SK-N-SH treated with all-trans-retinoic acid at 6 μM for 48 hours (cell line): ENCODE results near the gene TBC1D9B.

ENCODE experiments used
- ATAC-seq: fragments of 200-7000 bp; cut with Tn5 transposase; 3 replicates; pipeline ENCODE4 v1.9.1; 2020; ENCODE audit warnings: mild to moderate bottlenecking, moderate library complexity
- BACH2 ChIP-seq: fragments of 250-450 bp; sonication (Bioruptor Pico); IDR thresholded peaks from 2 replicates; pipeline ENCODE4 v1.9.0; 2021; ENCODE audit warnings: mild to moderate bottlenecking, borderline replicate concordance
- CSDC2 ChIP-seq: fragments of 250-450 bp; sonication (Bioruptor Pico); IDR thresholded peaks from 2 replicates; pipeline ENCODE4 v1.5.0; 2020; ENCODE audit warnings: mild to moderate bottlenecking, moderate library complexity
- ESRRG ChIP-seq: fragments of 250-450 bp; sonication (Bioruptor Pico); IDR thresholded peaks from 2 replicates; pipeline ENCODE4 v1.6.1; 2021; ENCODE audit warnings: mild to moderate bottlenecking
- GLIS3 ChIP-seq: fragments of 250-450 bp; sonication (Bioruptor Pico); IDR thresholded peaks from 2 replicates; pipeline ENCODE4 v1.5.0; 2020; ENCODE audit warnings: mild to moderate bottlenecking, moderate library complexity
- ISL1 ChIP-seq: fragments of 250-450 bp; sonication (Bioruptor Pico); IDR thresholded peaks from 2 replicates; pipeline ENCODE4 v2.1.2; 2022; ENCODE audit warnings: mild to moderate bottlenecking, moderate library complexity
- OSR1 ChIP-seq: fragments of 250-450 bp; sonication (Bioruptor Pico); IDR thresholded peaks from 2 replicates; pipeline ENCODE4 v1.8.0; 2022; ENCODE audit warnings: moderate library complexity, mild to moderate bottlenecking, inconsistent platforms
- PPARA ChIP-seq: fragments of 250-450 bp; sonication (Bioruptor Pico); IDR thresholded peaks from 2 replicates; pipeline ENCODE4 v1.5.0; 2020; ENCODE audit warnings: mild to moderate bottlenecking, borderline replicate concordance
- RARB ChIP-seq: fragments of 250-450 bp; sonication (Bioruptor Pico); IDR thresholded peaks from 2 replicates; pipeline ENCODE4 v1.8.0; 2021; ENCODE audit warnings: mild to moderate bottlenecking, moderate library complexity
- TCF4 ChIP-seq: fragments of 250-450 bp; sonication (Bioruptor Pico); IDR thresholded peaks from 2 replicates; pipeline ENCODE4 v1.8.0; 2021; ENCODE audit warnings: mild to moderate bottlenecking, moderate library complexity, borderline replicate concordance
- TOX ChIP-seq: fragments of 250-450 bp; sonication (Bioruptor Pico); IDR thresholded peaks from 2 replicates; pipeline ENCODE4 v1.8.0; 2021; ENCODE audit warnings: mild to moderate bottlenecking, moderate library complexity, borderline replicate concordance
- ZC3H10 ChIP-seq: fragments of 250-450 bp; sonication (Bioruptor Pico); IDR thresholded peaks from 2 replicates; pipeline ENCODE4 v1.5.1; 2021; ENCODE audit warnings: mild to moderate bottlenecking, moderate library complexity
- ZFP3 ChIP-seq: fragments of 250-450 bp; sonication (Bioruptor Pico); IDR thresholded peaks from 2 replicates; pipeline ENCODE4 v1.5.0; 2020; ENCODE audit warnings: mild to moderate bottlenecking, moderate library complexity
- ZFP30 ChIP-seq: fragments of 450-650 bp; formaldehyde crosslinking; IDR thresholded peaks from 2 replicates; pipeline ENCODE4 v1.5.0; 2022; ENCODE audit warnings: mild to moderate bottlenecking, moderate library complexity
- ZNF8 ChIP-seq: fragments of 450-650 bp; formaldehyde crosslinking; IDR thresholded peaks from 2 replicates; pipeline ENCODE4 v1.5.0; 2020; ENCODE audit warnings: mild to moderate bottlenecking, moderate library complexity
- TF ChIP-seq, protein P1 (sequence below): fragments of 250-450 bp; sonication (Bioruptor Pico); IDR thresholded peaks from 2 replicates; pipeline ENCODE4 v1.8.0; 2021; ENCODE audit warnings: low read depth, mild to moderate bottlenecking, moderate library complexity, borderline replicate concordance
- TF ChIP-seq, protein P2 (sequence below): fragments of 250-450 bp; sonication (Bioruptor Pico); IDR thresholded peaks from 2 replicates; pipeline ENCODE4 v1.5.1; 2020; ENCODE audit warnings: low read depth, mild to moderate bottlenecking, moderate library complexity
- TF ChIP-seq, protein P3 (sequence below): fragments of 250-450 bp; sonication (Bioruptor Pico); IDR thresholded peaks from 2 replicates; pipeline ENCODE4 v1.5.0; 2020; ENCODE audit warnings: mild to moderate bottlenecking, moderate library complexity
- TF ChIP-seq, protein P4 (sequence below): fragments of 250-450 bp; sonication (Bioruptor Pico); IDR thresholded peaks from 2 replicates; pipeline ENCODE4 v1.5.1; 2021; ENCODE audit warnings: mild to moderate bottlenecking, moderate library complexity

Gene TBC1D9B

DNA sequence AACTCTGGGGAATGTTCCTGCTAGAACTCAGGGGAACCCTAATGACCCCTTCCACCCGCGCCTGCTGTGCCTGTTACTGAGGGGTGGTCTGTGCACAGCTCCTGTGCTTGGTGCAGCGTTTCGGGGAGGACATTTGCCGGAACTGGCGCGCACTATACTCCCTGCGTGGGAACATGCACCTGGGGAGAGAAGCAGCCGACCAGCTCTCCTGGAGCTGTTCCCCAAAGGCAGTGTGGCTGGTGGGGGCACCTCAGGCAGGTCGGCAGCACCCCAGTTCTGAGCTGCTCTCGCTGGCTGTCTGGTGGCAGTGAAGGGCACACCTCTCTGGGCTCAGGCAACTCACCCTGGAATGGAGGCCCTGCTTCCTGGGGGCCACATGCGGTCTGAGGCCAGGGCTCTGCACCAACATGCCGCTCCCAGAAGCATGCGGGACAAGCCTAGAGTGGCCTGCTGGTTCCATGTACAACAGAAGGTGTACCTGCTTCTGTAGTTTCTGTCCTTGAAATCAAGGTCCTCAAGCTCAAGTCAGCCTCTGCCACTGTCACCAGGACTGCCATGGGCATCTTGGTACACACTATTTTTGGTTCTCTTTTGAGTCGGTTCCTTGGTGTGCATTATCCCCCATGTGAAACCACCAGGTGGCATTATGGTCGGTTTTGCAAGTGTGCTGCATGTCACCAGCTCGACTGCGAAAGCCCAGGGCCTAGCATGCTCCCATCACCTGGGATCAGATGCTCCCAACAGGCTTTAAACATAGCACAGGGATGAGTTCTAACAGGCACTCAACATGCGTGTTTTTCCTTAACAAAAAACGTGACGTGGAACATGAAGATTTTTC is 41.2 kb downstream of the TBC1D9B start:
- ATAC-seq: no peak
- TF ChIP-seq ZFP3 (no peak), ISL1 (no peak), GLIS3 (CRISPR knock-in tag) (no peak), ZNF8 (CRISPR knock-in tag) (no peak), RARB (CRISPR knock-in tag) (no peak), CSDC2 (CRISPR knock-in tag) (no peak), TCF4 (no peak), TOX (CRISPR knock-in tag) (no peak), PPARA (no peak), ZC3H10 (CRISPR knock-in tag) (no peak)
- TF ChIP-seq, protein P1, sequence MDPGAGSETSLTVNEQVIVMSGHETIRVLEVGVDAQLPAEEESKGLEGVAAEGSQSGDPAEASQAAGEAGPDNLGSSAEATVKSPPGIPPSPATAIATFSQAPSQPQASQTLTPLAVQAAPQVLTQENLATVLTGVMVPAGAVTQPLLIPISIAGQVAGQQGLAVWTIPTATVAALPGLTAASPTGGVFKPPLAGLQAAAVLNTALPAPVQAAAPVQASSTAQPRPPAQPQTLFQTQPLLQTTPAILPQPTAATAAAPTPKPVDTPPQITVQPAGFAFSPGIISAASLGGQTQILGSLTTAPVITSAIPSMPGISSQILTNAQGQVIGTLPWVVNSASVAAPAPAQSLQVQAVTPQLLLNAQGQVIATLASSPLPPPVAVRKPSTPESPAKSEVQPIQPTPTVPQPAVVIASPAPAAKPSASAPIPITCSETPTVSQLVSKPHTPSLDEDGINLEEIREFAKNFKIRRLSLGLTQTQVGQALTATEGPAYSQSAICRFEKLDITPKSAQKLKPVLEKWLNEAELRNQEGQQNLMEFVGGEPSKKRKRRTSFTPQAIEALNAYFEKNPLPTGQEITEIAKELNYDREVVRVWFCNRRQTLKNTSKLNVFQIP (CRISPR knock-in tag): no peak
- TF ChIP-seq, protein P2, sequence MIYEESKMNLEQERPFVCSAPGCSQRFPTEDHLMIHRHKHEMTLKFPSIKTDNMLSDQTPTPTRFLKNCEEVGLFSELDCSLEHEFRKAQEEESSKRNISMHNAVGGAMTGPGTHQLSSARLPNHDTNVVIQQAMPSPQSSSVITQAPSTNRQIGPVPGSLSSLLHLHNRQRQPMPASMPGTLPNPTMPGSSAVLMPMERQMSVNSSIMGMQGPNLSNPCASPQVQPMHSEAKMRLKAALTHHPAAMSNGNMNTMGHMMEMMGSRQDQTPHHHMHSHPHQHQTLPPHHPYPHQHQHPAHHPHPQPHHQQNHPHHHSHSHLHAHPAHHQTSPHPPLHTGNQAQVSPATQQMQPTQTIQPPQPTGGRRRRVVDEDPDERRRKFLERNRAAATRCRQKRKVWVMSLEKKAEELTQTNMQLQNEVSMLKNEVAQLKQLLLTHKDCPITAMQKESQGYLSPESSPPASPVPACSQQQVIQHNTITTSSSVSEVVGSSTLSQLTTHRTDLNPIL (CRISPR knock-in tag): no peak
- TF ChIP-seq, all 23 proteins: peak for 0

GRCh38 chr5:179865491-179866240 is 42.0 kb downstream of the TBC1D9B start:
- ATAC-seq: no peak
- no peak for TF ChIP-seq ESRRG (CRISPR knock-in tag)
- TF ChIP-seq ZNF8 (CRISPR knock-in tag): no peak
- TF ChIP-seq, protein P1 (CRISPR knock-in tag): no peak
- no peak for TF ChIP-seq ZFP30 (CRISPR knock-in tag)
- no peak for TF ChIP-seq RARB (CRISPR knock-in tag)
- TF ChIP-seq ISL1: no peak
- no peak for TF ChIP-seq BACH2 (CRISPR knock-in tag)
- no peak for TF ChIP-seq TCF4
- no peak for TF ChIP-seq GLIS3 (CRISPR knock-in tag)
- no peak for TF ChIP-seq PPARA
- TF ChIP-seq, protein P2 (CRISPR knock-in tag): no peak
- no peak for TF ChIP-seq ZC3H10 (CRISPR knock-in tag)
- TF ChIP-seq, protein P3, sequence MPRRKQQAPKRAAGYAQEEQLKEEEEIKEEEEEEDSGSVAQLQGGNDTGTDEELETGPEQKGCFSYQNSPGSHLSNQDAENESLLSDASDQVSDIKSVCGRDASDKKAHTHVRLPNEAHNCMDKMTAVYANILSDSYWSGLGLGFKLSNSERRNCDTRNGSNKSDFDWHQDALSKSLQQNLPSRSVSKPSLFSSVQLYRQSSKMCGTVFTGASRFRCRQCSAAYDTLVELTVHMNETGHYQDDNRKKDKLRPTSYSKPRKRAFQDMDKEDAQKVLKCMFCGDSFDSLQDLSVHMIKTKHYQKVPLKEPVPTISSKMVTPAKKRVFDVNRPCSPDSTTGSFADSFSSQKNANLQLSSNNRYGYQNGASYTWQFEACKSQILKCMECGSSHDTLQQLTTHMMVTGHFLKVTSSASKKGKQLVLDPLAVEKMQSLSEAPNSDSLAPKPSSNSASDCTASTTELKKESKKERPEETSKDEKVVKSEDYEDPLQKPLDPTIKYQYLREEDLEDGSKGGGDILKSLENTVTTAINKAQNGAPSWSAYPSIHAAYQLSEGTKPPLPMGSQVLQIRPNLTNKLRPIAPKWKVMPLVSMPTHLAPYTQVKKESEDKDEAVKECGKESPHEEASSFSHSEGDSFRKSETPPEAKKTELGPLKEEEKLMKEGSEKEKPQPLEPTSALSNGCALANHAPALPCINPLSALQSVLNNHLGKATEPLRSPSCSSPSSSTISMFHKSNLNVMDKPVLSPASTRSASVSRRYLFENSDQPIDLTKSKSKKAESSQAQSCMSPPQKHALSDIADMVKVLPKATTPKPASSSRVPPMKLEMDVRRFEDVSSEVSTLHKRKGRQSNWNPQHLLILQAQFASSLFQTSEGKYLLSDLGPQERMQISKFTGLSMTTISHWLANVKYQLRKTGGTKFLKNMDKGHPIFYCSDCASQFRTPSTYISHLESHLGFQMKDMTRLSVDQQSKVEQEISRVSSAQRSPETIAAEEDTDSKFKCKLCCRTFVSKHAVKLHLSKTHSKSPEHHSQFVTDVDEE (CRISPR knock-in tag): no peak
- no peak for TF ChIP-seq OSR1 (CRISPR knock-in tag)
- no peak for TF ChIP-seq TOX (CRISPR knock-in tag)
- TF ChIP-seq, protein P4, sequence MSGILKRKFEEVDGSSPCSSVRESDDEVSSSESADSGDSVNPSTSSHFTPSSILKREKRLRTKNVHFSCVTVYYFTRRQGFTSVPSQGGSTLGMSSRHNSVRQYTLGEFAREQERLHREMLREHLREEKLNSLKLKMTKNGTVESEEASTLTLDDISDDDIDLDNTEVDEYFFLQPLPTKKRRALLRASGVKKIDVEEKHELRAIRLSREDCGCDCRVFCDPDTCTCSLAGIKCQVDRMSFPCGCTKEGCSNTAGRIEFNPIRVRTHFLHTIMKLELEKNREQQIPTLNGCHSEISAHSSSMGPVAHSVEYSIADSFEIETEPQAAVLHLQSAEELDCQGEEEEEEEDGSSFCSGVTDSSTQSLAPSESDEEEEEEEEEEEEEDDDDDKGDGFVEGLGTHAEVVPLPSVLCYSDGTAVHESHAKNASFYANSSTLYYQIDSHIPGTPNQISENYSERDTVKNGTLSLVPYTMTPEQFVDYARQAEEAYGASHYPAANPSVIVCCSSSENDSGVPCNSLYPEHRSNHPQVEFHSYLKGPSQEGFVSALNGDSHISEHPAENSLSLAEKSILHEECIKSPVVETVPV: no peak
